NB4 (cell line): ENCODE measurements around the gene FBXO39.

Source experiments
- DNase-seq: peaks from one replicate; pipeline ENCODE4 v3.0.0; 2010; ENCODE audit warnings: low read depth
- H3K4me3 ChIP-seq: one replicate; pipeline ENCODE4 v1.5.1; 2011; ENCODE audit warnings: mild to moderate bottlenecking, low read depth, low read length, moderate library complexity
- MYC ChIP-seq: IDR thresholded peaks from 2 replicates; pipeline ENCODE4 v1.6.1; 2011; ENCODE audit warnings: low read depth, low read length
- POLR2A ChIP-seq: IDR thresholded peaks from 2 replicates; pipeline ENCODE4 v1.6.1; 2011; ENCODE audit warnings: mild to moderate bottlenecking; ENCODE audit not compliant: insufficient read length; ENCODE audit errors: extremely low read depth
- TF ChIP-seq, protein P1 (sequence below): IDR thresholded peaks from 2 replicates; pipeline ENCODE4 v1.6.1; 2011; ENCODE audit warnings: low read depth, low read length
- TF ChIP-seq, protein P2 (sequence below): IDR thresholded peaks from one replicate; pipeline ENCODE4 v1.5.1; 2012; ENCODE audit warnings: low read depth, low read length

The FBXO39 gene

DNA sequence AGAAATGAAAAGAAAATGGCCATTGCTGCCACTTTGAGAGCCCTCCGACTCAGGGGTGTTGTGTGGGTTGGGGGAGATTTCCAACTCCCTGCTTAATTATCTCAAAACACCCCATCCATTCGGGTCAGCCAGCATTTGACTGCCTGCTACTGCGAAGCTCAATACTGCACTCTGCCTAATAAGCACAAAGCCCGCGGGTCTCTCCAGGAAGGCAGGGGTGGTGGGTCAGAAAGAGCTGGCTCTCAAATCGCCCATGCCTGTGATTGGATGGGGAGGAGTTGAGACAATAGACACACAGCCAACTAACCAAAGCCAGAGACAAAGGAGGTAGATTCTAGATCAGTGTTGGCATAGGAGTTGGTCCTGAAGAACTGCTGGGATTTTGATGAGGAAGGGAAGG, 22.5 kb upstream of the FBXO39 start:
- H3K4me3 ChIP-seq: peak overlapping the region; percentile 30
- DNase-seq: peak; percentile 41
- TF ChIP-seq POLR2A (no peak), MYC (no peak)
- TF ChIP-seq, protein P1, sequence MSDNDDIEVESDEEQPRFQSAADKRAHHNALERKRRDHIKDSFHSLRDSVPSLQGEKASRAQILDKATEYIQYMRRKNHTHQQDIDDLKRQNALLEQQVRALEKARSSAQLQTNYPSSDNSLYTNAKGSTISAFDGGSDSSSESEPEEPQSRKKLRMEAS: no peak
- TF ChIP-seq, protein P2, sequence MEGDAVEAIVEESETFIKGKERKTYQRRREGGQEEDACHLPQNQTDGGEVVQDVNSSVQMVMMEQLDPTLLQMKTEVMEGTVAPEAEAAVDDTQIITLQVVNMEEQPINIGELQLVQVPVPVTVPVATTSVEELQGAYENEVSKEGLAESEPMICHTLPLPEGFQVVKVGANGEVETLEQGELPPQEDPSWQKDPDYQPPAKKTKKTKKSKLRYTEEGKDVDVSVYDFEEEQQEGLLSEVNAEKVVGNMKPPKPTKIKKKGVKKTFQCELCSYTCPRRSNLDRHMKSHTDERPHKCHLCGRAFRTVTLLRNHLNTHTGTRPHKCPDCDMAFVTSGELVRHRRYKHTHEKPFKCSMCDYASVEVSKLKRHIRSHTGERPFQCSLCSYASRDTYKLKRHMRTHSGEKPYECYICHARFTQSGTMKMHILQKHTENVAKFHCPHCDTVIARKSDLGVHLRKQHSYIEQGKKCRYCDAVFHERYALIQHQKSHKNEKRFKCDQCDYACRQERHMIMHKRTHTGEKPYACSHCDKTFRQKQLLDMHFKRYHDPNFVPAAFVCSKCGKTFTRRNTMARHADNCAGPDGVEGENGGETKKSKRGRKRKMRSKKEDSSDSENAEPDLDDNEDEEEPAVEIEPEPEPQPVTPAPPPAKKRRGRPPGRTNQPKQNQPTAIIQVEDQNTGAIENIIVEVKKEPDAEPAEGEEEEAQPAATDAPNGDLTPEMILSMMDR: no peak

DNA sequence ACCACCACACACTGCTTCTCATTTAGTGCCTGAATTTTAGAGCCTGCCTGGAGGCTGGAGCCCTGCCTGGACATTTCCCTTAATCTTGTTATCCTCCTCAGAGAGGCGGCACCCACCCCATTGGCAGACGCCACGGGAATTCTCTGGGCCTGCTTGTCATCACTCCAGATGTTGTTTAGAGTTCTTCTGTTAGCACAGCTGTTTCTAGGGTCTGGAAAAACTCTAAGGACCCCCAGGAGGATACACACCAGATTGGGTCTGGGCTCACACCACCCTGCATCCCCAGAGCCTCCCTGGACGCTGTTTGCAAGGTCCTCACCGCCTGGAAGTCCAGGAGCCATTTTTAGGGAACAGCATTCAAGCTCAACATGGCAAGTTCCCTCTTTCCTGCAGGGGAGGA, 20.7 kb upstream of the FBXO39 start:
- TF ChIP-seq POLR2A (no peak), MYC (no peak)
- TF ChIP-seq, protein P2: no peak
- TF ChIP-seq, protein P1: no peak
- no peak overlapping the region for H3K4me3 ChIP-seq

DNA sequence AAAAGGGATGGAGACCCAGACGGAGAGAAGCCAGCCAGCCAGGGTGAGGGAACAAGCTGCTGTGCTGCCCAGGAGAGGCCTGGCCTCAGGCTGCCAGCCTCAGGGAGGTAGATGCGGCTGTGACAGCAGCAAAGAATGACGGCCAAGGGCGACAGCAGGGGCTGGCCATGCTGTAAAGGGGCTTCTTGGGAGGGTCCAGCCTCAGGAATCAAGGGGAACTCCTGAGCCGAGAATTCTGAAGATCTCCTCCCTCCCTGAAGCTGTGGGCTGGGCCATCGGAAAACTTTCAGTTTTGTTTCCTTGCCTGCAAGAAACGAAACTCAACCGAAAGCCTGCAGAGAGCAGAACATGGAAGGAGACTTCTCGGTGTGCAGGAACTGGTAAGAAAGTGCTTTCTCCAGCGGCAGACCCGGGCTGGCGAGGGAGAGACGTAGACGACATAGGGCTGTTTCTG, 20.3 kb upstream of the FBXO39 start, which contains the start of gene XAF1:
Gene XAF1, plus strand, starts transcription at position 316 of the 454 bp plus-strand sequence. Its CDS starts 33 bp downstream, at position 349.
- DNase-seq: peak; percentile 62

More for the DNA sequence above, 20.7 kb upstream of the FBXO39 start:
- DNase-seq: no peak

DNA sequence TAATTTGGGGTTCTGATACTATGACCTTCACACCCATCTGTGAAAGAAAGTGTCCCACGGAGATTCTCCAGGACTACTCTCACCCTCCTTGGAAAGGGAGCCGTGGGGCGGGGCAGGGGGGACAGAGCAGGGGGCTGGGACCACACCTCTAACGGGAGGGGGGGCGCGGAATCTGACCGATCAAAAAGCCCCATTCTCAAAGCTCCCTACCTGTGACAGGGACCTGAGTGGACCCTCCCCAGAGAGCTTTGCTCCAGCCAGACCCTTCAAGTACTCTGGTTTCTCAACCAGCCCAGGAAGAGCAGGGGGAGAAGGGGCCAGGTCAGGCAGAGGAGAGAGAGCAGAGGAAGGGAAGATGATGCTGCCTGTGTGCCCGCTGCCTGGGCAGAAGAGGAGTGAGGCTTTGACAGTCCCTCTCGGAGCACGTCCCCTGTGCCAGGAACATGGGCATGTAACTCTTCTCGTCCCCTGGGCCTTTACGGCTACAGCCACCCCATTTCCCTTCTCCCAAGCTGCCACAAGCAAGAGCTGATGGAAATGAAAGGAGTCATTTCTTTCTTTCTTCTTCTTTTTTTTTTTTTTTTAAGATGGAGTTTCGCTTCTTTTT, 19.5 kb upstream of the FBXO39 start:
- DNase-seq: peak; percentile 18
- TF ChIP-seq, protein P2: no peak
- TF ChIP-seq, protein P1: no peak
- TF ChIP-seq MYC (no peak), POLR2A (no peak)
- H3K4me3 ChIP-seq: peak overlapping the region; percentile 61

More for the DNA sequence above, 20.3 kb upstream of the FBXO39 start, which contains the start of gene XAF1:
- TF ChIP-seq, protein P2: no peak
- no peak for TF ChIP-seq MYC
- no peak for TF ChIP-seq POLR2A
- TF ChIP-seq, protein P1: no peak
- H3K4me3 ChIP-seq: peak within 1 kb of the TSS; percentile 61

DNA sequence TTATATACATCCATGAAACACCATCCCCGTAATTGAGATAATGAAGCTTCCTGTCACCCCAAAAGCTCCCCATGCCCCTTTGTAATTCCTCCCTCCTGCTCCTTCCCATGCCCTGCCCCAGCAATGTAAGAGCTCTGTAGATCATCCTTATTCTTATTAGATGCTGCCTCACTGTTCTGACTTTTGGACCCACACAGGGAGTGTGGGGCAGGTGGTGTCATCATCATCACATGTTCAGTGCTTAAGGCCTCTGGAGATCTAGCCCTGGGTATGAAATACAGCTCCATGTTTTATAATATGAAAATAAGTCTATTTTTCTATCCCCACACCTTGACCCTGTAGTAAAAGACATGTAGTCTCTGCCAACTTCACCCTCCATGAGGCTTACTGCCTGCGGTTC, 18.3 kb upstream of the FBXO39 start:
- TF ChIP-seq POLR2A: no peak
- TF ChIP-seq, protein P2: no peak
- no peak for TF ChIP-seq MYC
- TF ChIP-seq, protein P1: no peak
- no peak for DNase-seq
- H3K4me3 ChIP-seq: no peak overlapping the region
